Transverse colon (tissue), 3 donors: ENCODE results near the gene LRRC4C.

Experiments used
- POLR2A ChIP-seq: fragments of 450-650 bp; IDR thresholded peaks from one replicate; pipeline ENCODE4 v1.6.1; 2016; ENCODE audit warnings: antibody characterized with exemption, mild to moderate bottlenecking, moderate library complexity
- POLR2AphosphoS5 ChIP-seq, 3 donors: sonication (generic); formaldehyde crosslinking; IDR thresholded peaks; one replicate each; pipeline ENCODE4 v1.6.1; 2016; ENCODE audit warnings: antibody characterized with exemption in 3 of 3

- no peak for TF ChIP-seq POLR2A
- no peak for TF ChIP-seq POLR2AphosphoS5 (IDR thresholded peaks at IDR 0.05)
These were observed 1326.5 kb downstream of the LRRC4C start for GRCh38 chr11:40132912-40133311.
